ENCODE measurements around the gene PPFIA2.

Gene PPFIA2

GRCh38 chr12:81261508-81262207 lies 497.5 kb downstream of the PPFIA2 start:
- no peak for DNase-seq (ENCODE audit: low spot score)

- no peak for DNase-seq (ENCODE audit: low spot score)
Measured at GRCh38 chr12:81259360-81259759, 499.8 kb downstream of the PPFIA2 start.

- peak; percentile 41 for DNase-seq (ENCODE audit: low spot score)
Measured at GRCh38 chr12:81257947-81258551, 501.1 kb downstream of the PPFIA2 start.

DNA sequence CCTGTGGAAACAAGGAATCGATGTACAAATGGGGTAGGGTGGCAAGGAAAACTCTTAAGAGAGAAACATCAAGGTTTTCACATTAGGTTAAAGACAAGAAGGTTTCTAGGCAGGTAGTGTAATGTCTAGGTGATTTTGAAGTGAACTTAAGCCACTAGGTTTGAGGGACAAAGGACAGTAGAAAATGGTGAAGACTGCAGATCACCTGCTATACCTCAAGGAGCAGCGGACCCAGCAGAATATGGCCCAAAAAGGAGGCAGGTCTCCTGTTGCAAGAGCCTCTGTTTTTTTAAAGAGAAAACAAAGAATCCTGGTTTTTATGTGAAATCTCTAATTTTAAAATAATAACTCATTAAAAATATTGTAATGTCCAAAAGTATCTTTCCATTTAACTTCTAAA lies 503.2 kb downstream of the PPFIA2 start:
- no peak for DNase-seq (ENCODE audit: low spot score)

GRCh38 chr12:81255456-81255855 lies 503.7 kb downstream of the PPFIA2 start:
- no peak for DNase-seq (ENCODE audit: low spot score)

DNA sequence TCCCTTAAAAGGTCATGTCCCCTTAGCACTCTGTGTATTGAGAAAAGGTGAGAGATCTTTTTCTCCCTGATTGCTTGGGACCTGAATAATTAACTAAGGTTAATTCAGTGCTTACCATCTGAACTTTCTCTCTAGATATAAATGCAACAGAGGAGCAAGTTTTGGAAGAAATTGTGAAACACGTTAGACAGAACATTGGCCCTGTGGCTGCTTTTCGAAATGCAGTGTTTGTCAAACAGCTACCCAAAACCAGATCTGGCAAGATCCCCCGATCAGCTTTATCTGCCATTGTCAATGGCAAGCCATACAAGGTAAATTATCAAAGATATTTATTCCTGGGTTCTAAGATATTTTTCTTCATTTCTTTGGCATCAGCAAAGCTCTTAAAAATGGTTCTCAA lies 505.8 kb downstream of the PPFIA2 start:
- no peak for DNase-seq (ENCODE audit: low spot score)

GRCh38 chr12:81252228-81252627 lies 506.9 kb downstream of the PPFIA2 start:
- DNase-seq (ENCODE audit: low spot score), result no peak

GRCh38 chr12:81249976-81250375 lies 509.2 kb downstream of the PPFIA2 start:
- DNase-seq (ENCODE audit: low spot score), result no peak

- DNase-seq (ENCODE audit: low spot score), result no peak
Measured at GRCh38 chr12:81245907-81246570, 513.1 kb downstream of the PPFIA2 start.

DNA sequence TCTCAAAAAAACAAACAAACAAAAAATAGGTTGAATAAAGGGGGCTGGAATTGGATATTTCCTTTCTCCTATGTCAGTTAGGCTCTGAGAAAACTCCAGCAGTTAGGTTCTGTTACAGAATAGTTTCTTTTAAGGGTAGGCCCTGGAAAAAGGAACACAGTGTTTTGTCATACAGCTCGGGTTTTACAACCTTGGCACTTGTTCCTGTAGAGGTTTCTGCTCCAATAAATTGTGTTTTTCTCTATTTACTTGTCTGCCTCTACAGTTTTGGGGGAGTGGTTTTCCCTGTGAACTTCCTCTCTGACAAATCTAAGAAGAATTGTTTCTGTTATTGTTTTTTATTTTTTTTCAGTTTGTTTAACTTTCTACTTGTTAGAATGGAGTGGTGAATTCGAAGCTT lies 513.7 kb downstream of the PPFIA2 start:
- DNase-seq (ENCODE audit: low spot score), result no peak

DNA sequence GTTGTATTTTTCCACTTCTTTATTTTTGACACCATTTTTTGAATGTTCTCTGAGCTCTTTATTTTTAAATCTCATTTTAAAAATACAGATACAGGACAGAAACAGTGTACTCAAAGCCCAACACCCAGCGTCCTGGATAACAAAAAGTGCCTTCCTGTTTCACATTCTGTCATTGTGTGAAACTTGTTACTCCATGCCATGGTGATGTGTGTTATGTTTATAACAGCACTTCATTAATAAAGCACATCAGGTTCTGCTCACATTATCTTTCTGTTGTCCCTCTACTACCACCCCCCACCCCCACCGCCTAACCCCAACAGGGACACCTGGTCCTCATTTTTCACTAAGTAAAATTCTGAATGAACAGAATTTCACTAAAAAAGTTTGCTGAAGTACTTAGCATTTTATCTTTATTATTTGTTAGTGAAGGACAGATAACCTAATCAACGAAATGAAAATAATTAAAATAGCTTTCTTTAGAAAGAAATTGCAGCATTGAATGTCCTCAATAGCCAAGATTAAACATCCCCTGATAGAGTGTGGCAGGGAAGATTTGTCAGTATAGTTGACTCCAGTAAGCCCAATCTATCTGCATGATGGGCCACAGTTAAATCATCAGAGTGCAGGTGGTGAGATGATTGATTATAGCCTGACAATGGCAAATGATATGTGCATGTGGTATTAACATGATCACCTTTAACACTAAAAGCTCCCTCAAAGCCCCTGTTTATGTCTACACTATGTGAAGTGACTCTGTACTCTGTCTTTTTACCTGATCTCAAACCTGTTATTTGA lies 527.4 kb downstream of the PPFIA2 start:
- no peak for DNase-seq (ENCODE audit: low spot score)

DNA sequence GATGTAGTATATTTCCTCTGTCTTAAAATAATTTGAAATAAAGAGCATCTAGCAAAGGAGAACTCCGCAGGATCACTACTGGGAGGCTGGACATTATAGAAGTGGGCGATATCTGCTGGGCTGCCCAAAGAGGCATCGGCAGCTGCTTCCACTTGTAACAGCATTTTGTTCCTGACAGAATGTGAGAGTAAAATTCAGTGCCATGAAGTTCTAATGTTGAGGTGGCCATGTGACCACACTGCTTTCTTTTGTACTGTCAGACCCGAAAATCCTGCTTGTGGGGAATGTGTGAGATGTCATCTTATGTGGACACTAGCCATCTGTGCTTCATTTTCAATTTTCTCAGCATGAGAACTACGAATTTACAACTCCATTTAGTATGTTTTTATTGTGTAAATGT lies 529.4 kb downstream of the PPFIA2 start:
- no peak for DNase-seq (ENCODE audit: low spot score)

DNA sequence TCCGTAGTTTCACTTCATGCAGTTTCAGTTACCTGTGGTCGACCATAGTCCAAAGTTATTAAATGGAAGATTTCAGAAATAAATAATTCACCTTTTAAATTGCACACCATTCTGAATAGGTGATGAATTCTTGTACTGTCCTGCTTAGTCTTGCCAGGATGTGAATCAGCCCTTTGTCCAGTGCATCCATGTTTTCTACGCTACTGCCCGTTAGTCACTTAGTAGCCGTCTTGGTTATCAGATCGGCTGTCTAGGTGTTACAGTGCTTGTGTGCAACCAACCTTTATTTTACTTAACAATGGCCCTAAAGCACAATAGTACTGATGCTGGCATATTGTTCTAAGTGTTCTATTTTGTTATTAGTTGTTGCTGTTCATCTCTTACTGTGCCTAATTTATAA lies 534.5 kb downstream of the PPFIA2 start:
- peak; percentile 76 for DNase-seq (ENCODE audit: low spot score)

DNA sequence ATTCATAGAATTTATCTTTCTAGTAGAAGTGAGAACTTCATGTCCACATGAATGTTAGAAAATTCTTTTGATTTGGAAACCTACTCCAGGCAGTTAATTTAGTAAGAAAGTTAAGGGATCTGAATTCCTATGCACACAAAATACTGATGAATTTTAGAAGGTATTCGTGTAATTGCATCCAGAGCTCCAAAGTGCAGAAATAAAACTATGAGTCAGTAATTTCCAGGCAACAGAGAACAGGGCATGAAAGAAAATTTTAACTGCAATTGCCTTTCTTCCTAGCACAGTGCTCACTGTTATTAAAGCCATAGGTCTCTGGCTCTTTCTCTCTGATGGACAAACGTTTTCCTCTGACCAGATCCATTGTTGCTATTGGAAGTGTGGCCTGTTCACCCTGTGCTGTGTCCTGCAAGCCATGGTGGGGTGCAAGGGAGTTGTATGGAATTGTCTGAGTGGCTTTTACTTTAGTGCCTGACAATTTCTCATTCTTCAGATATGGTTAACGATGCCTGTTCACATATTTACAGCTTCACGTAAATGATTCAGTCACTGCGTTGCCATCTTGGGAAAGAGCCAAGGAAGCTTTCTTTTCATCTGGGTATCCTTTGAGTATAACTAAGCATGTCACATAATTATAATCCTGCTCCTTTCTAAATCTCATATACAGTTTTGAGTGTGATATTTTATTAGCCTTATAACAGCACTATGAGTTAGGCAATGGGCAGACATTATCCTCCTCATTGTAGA lies 536.1 kb downstream of the PPFIA2 start:
- no peak for DNase-seq (ENCODE audit: low spot score)

DNA sequence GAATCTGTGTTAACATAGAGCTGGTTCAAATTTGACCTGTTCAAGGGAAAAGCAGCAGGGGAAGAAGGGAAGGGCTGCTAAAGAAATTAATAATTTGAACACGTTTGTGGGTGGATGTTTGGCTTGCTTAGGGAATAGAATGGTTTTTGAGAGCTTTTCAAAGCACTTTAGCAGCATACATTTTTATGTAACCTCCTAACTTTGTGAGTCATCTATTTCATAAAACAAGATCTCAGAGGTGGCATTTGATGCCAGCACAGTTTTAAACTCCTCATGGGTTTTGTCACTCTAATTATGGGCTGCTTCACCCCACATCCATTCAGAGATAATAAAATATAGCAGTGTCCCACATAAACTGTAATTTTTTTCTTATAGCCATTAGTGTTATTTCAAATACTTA lies 537.5 kb downstream of the PPFIA2 start:
- no peak for DNase-seq (ENCODE audit: low spot score)

DNA sequence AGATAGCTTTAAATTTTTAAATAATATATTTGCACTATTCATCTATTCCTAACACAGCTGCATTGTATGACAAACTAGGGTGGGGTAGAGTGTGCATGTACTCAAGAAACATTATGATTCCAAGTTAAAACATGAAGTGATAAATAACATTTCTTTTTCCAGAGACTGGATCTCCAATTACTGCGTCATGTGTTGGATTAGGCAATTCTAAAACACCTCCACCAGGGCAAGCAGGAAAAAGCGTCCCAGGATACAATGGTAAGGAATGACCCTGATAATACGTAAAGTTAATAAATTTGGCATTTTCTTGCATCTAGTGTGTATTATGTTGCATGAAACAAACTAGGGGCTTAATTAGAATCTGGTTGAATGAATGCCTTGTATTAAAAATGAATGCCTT lies 542.4 kb downstream of the PPFIA2 start:
- DNase-seq (ENCODE audit: low spot score), result no peak

DNA sequence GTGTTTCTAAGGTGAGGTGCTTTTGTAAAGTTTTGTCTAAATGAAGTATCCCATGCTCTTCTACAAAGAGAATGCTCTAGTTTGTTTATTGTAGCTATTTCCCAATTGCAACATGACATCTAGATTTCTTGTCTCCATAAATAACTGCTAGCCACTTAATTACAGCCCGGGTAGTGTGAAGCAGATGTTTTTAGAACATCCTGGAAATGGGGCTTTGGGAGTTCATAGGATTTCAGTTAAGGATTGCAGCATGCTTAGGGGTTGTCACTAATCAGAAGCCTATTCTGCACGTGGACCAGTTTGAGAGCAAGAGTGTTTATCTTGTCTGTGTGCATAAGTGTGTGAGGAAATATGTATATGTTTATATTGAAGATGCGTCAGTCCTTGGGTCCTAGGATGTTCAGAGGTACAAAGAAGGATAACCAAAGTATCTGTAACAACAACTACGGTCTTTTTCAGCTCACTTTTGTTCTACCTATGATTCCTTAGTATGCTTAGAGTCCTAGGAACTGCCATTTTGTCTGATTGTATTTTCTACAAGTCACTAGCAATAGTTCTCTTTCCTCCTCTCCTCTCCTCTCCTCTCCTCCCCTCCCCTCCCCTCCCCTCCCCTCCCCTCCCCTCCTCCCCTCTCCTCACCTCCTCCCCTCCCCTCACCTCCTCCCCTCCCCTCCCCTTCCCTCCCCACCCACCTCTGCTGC lies 546.0 kb downstream of the PPFIA2 start:
- no peak for DNase-seq (ENCODE audit: low spot score)

GRCh38 chr12:81211306-81211705 lies 547.8 kb downstream of the PPFIA2 start:
- no peak for DNase-seq (ENCODE audit: low spot score)

DNA sequence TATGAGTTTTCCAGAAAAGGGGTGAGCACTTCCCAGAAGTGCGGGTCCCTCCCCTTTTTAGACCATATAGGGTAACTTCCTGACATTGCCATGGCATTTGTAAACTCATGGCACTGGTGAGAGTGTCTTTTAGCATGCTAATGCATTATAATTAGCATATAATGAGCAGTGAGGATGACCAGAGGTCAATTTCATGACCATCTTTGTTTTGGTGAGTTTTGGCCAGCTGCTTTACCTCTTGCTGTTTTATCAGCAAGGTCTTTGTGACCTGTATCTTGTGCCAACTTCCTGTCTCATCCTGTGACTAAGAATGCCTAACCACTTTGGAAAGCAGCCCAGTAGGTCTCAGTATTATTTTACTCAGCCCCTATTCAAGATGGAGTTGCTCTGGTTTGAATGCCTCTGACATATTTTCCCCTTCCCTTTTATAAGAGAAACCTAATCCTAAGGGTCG lies 549.4 kb downstream of the PPFIA2 start:
- peak; percentile 79 for DNase-seq (ENCODE audit: low spot score)

DNA sequence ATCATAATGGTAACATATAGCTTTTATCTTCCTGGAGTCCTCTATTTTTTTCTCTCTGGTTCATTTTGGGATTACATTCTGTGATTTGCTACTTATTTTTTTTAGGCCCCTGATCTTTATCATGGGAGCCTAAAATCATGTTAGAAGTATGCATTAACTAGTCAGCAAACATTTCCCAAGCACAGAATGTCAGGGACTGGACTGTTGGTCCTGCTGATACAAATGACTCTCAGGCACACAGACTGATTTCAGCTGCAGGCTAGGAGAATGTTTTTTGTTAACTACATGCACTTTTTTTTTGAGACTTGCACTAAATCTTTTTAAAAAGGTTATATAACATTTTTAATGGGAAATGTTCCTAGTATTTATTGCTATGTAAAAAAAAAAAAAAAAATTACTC lies 550.1 kb downstream of the PPFIA2 start:
- DNase-seq (ENCODE audit: low spot score), result no peak

DNA sequence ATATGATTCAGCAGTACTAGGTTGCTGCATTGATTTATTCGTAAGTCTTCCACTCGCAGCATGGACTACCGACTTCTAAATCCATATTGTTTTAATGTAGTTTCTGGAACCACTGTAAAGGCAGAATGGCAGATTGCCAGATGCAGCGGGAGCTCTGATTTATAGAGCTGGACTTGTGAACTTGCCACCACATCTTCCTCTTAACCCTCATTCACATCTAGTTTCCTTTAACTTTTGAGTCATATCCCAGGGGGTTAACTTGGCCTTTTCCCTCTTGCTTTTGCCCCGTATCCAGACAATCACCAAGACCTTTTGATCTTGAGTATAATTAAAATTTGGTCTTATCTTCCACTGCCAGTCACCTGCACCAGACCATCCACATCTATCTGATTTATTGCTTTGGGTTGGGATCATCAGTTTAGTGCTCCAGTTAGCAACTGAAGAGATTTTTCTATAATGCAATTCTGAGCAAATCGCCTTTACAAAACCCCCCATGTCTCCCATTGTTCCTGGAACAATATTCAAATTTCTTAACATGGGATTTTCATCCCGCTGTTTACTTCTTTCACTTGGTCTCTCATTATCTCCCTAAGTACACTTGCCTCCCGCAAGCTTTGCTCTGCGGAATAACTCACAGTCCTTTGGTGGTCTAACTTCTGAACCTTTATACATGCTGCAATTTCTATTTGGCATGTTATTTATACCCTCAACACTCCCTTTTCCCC lies 550.8 kb downstream of the PPFIA2 start:
- DNase-seq (ENCODE audit: low spot score), result no peak

Data from kidney tubule cell (primary cell).